ENCODE measurements around the gene FRAT1. TPM values are rescaled to one million over a fixed set of nuclear protein-coding genes. Genes with fewer than 3 reads are reported as not detected.

The FRAT1 gene
- total and polyA plus RNA-seq, 2 of the 13 experiments (the other 11 are each of a cell fraction or from before 2014, with no cell fraction given) = 1.7 to 2.3 TPM

GRCh38 chr10:97318772-97319651 lies at the start of gene FRAT1 (continued):
- TF ChIP-seq TEF (CRISPR knock-in tag; IDR thresholded peaks at IDR 0.05) (no peak), ZNF589 (CRISPR knock-in tag; conservative IDR thresholded peaks at IDR 0.05) (no peak), ZNF431 (CRISPR knock-in tag; IDR thresholded peaks at IDR 0.05; ENCODE audit: borderline replicate concordance, low read depth) (0 out of 2 replicates have a peak, but pooled peaks have one; percentile 48), DNMT1 (CRISPR knock-in tag; IDR thresholded peaks at IDR 0.05) (no peak), JUNB (CRISPR knock-in tag; IDR thresholded peaks at IDR 0.05; ENCODE audit: borderline replicate concordance) (no peak), ZFY (CRISPR knock-in tag; IDR thresholded peaks at IDR 0.05) (peak; percentile 41), CSRNP1 (CRISPR knock-in tag; IDR thresholded peaks at IDR 0.05) (no peak), ZNF605 (CRISPR knock-in tag; IDR thresholded peaks at IDR 0.05) (peak; percentile 26; the same call in 1 of the 2 replicates), ZNF670 (CRISPR knock-in tag; IDR thresholded peaks at IDR 0.05; ENCODE audit: borderline replicate concordance) (no peak), ZNF282 (IDR thresholded peaks at IDR 0.05; ENCODE audit: partially characterized antibody) (no peak), CSRNP2 (CRISPR knock-in tag; conservative IDR thresholded peaks at IDR 0.05; ENCODE audit: low read depth) (no peak), MBNL3 (CRISPR knock-in tag; conservative IDR thresholded peaks at IDR 0.05) (no peak), YEATS4 (CRISPR knock-in tag; IDR thresholded peaks at IDR 0.05; ENCODE audit: borderline replicate concordance) (peak; percentile 58), ONECUT2 (CRISPR knock-in tag; IDR thresholded peaks at IDR 0.05) (no peak), ZNF460 (CRISPR knock-in tag; IDR thresholded peaks at IDR 0.05; ENCODE audit: borderline replicate concordance) (no peak), ZNF766 (CRISPR knock-in tag; IDR thresholded peaks at IDR 0.05; ENCODE audit: borderline replicate concordance) (no peak), MED1 (CRISPR knock-in tag; IDR thresholded peaks at IDR 0.05) (0 out of 2 replicates have a peak, but pooled peaks have one; percentile 33), POGK (CRISPR knock-in tag; conservative IDR thresholded peaks at IDR 0.05) (peak; percentile 21; the same call in 1 of the 2 replicates), CREBL2 (CRISPR knock-in tag; IDR thresholded peaks at IDR 0.05; ENCODE audit: borderline replicate concordance) (no peak), NFIC (IDR thresholded peaks at IDR 0.05; ENCODE audit: low read length) (no peak), ZKSCAN1 (IDR thresholded peaks at IDR 0.05; ENCODE audit: low read length) (no peak), ZNF296 (CRISPR knock-in tag; conservative IDR thresholded peaks at IDR 0.05) (no peak)

Measured in HepG2 (cell line).